GM15510 (cell line): ENCODE measurements around the gene GALNT3.

Experiments used
- POLR2A ChIP-seq: IDR thresholded peaks from 3 replicates; pipeline ENCODE4 v1.6.1; 2011; ENCODE audit warnings: borderline replicate concordance; ENCODE audit not compliant: insufficient read length; ENCODE audit errors: extremely low read depth

GALNT3 gene

DNA sequence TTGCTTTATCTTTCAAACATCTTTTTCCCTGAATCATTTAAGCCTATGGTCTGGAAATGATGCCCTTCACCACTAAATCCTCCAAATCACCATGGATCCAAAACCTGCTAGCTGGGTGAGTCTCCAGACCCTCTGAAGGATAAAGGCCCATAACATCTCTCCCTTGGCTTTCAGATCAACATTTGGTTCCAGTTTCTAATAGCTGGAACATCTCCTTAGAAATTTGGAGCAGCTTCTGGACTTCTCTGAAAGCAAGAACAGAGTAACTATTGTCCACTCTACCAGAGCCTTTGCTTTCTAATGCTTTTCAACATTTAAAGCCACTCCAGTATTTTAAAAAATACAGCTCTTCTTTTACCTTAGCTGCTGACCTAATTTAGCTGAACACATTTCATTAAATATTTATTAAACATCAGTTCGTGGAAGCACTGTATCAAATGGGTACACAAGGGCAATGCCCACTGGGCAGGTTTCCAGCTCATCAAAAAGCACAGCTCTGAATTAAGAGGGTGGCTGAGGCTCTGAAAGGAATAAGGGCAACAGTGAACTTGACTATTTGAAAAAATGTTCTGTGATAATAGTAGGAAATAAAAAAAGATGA, 75.3 kb downstream of the GALNT3 start:
- TF ChIP-seq POLR2A, result no peak

DNA sequence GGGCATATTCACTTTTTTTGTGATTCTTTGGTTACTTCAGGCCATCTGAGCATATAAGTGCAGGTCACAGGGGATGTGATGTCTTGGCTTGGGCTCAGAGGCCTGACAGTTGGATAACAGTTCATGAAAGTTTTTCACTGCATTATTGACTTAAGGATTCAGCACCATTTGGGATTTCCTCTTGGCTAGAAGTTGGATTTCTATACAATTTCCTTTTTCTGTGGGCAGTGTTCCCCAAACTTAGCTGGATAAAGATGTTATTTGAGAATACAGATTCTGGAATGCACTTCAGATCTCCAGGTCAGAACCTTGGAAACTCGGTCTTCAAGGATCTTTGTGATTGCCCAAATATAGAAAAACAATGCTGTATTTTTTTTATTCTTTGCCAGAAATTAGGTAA, 78.0 kb downstream of the GALNT3 start:
- TF ChIP-seq POLR2A, result no peak

DNA sequence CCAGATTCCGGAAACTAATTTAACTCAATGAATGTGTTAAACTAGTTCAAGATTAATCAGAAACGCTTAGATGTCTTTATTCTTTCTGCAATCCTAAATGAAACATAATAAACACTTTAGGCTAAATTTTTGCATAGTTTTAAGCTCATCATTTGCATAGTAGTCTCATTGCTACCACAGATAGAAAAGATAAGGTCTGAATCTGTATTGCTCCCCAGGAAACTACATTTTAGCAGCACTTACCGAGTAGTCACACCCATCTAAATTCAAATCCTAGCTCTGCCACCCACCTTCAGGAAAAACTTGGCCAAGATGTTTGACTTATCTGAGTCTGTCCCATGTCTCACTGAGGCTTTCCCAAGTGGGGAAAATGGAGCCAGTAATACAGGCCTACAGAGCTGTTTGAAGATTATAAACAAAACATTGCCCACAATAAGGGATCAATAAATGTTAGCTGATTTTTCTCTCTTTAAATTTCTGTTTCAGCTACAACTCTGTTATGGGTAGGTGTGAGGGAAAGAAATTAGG, 87.0 kb downstream of the GALNT3 start:
- TF ChIP-seq POLR2A, result no peak

DNA sequence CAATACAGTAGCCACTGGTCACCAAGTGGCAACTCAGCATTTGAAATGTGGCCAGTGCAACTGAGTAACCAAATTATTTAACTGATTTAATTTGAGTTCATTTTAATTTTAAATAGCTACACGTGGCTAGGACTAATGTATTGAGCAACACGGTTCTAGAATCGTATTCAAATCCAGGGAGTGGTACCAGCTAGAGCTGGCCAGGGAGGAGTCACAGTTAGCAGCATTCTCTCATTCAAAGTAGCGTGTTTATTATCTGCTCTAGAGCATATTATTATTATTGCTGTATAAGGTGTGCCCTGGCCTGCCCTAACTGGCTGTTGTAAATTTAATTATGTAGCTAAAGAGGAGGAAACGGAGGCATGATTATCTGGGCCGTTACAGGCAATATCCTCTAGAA, 92.9 kb downstream of the GALNT3 start:
- no peak for TF ChIP-seq POLR2A

DNA sequence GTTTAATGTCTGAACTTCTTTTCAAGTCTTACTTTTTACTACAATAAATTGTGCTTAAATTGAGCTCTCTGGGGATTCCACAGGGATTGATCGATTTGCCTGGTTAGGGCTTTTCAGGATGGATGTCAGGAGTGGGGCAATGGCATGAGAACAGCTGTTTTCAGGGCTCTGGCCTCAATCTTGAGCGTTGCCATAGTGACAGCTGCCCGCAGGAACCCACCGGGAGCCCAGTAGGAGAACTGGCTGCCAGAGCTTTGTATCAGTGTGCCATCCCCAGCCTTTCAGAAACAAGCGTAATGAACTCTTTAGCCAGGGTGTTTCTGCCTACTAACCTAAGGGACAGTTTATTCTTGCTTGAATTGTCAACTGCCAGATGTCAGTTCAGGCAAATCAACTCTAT, 93.5 kb downstream of the GALNT3 start:
- TF ChIP-seq POLR2A, result no peak

DNA sequence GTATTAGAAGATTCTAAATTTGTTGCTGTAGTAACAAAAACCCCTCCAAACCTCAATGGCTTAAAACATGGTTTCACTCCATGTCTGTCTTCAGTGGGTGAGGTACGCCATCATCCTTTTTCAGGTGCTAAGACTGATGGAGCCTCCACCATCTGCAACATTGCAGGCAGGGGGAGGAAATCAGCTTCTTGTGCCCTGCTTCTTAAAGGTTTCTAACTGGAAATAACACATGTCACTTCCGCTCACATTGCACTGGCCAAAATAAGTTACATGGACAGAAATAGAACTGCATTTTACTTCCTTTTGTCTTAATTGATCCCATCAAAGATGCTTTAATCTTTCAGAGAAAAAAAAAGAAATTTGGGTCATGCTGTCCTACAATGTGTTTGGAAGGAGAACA, 94.1 kb downstream of the GALNT3 start:
- no peak for TF ChIP-seq POLR2A

DNA sequence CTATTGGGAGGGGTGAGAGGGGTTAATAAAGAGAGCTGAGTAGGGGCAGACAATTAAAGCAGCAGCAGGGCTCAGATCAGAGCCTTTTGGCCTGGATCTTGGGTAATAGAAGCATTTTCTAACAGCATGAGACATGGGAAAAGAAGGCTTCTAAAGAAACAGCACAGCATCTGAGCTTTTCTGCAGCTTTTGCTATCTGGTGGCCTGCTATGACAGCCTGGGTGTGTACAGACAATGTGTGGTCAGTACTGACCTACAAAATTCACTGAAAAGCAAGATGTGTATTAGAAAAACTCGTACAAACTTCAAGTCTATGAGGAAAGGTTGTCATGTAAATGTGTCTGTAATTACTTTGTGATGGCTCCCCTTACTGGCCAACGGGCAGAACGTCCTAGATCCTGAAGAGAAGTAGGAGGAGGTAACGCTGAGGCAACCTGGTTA, 95.6 kb downstream of the GALNT3 start:
- TF ChIP-seq POLR2A, result no peak

DNA sequence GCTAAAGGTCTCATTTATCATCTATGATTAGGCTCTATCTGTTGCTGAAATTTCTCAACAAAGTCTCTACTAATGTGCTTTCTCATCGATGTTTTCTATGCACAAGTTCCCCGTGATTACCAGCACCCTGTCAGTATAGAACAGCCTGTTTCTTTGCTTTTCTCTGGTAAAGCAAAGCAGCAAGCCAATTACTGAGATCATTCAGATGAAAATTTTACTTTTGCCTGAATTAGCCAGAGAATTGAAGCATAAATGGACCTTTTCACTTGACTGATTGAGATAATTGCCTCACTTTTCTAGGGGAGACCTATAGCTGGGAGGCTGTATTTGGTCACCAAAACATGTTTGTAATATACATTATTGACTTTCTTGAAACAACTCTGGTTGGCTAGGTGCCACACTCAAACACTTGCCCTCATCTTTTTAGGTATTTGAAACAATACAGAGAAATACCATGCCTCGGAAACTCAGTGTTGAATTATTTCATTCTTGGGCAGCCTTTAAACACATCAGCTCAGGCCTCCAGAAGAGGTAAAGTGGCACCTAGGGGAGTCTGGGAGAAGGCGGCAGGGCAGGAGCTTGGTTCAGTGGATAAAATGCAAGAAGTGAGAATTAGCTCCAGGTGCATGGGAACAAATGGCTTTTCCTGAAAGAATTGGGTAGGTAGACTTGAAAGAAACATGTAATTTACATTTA, 96.2 kb downstream of the GALNT3 start:
- no peak for TF ChIP-seq POLR2A
